Head of caudate nucleus (tissue), 42 donors: ENCODE results near the gene SPEN.

Experiments
- DNase-seq, 42 donors: peaks; one replicate each; pipeline versions ENCODE4 v3.0.0 to v3.0.0-alpha.2; 2020 to 2021; ENCODE audit warnings: mixed read lengths in 7 of 42
- intact Hi-C: fragments of 100-400 bp; cut with DNase I; formaldehyde crosslinking; loops from one replicate; pipeline ENCODE4 v1.15.0; 2022

The SPEN gene

DNA sequence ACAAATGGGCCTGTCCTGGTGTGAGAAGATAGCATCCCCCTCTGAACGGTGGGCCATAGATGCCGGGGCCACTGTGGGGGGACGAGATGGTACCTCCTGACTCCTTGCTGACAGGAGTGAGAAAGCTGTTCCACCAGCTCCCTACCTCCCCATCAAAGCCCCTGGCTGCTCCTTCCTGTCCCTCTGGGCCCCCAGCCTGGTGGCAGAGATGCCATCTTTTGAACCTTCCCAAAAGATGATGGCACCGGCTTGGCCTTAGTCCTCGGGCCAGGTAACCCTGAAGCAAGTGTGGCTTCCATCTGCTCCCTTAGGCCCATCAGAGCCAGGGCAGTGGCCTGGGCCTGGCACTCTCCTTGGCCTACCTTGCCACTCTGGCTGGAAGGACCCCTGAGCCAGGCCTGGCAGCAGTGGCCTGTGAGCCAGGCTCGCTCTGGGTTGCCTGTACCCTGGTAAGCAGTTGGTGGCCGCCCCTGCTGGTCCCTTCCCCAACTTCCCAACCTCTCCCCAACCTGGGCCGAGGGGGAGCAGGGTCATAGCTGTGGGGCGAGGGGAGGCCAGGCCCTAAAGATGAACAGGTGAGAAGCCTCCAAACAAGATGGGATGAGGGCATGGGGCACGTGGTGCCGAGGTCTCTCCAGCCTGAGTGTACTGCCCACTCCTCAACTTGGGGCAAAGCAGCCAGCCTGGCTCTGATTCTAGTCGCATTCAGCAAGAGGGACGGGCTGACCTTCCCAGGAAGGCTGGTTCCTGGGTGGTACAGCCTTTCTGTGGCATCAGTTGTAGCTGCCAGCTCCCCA is 93.7 kb downstream of the SPEN start:
- DNase-seq = peak in 5 of 42 donors; percentile 4 to 40 (median 26)
- intact Hi-C loops = no loop called here

DNA sequence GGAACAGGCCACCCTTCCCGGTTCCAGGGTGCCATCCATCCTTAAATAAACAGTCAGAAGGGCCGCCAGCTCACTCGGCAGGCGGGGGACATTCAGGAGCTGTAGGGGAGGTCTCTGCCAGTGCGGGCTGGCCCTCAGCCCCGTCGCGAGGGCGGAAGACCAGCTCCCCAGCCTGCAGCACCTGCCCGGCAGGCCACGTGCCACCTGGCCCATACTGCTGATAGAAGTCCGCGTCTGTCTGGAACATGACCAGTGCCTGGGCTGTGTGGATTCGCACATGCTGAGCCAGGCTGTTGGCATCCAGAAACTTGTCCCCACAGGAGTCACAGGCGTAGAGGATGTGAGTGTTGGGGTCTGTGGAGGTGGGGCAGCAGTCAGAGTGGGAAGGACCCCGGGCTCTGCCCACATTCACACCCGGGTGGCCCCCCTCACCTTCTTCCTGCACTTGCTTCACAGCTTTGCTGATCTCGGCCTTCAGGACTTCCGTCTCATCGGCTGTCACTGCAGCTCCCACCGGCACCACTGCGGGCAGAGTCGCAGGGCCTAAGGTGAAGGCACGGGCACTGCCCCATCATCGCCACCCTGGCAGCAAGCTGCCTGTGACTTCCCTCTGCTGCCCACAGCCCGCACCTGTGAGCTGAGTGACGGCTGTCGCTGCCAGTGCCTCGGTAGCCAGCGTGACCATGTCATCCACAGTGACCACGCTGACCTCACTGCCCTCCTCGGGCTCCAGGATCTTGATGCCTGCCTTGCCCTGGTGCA is 94.6 kb downstream of the SPEN start:
- DNase-seq = peak in 10 of 42 donors; percentile 3 to 45 (median 17)
- intact Hi-C loops = no loop called here

GRCh38 chr1:15942661-15943327 is 95.3 kb downstream of the SPEN start:
- DNase-seq = peak in 7 of 42 donors; percentile 5 to 26 (median 20)
- intact Hi-C loops = no loop called here

DNA sequence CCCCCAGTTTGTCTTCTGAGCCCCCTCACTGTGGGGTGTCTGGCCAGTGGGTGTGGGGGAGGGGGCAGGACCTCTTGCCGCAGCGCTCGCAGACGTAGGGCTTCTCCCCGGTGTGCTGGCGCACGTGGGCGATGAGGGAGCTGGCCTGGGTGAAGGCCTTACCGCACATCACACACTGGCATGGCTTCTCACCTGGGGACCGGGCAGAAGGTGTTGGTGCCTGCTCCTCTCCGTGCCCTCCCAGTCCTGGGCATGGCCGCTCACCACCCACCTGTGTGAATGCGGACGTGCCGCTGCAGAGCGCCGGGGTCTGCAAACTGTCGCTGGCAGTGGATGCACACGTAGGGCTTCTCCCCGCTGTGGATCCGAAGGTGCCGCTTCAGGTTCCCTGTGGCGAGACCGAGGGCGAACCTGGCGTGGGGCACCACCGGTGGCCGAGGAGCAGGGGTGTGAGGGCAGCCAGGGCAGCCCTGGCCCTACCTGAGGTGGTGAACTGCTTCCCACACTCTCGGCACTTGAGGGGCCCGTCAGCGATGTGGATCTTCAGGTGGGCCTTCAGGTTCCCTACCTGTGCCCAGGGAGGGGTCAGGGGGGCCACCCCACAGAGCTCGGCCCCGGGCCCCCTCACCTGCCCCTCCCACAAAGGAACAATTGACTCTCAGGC is 96.0 kb downstream of the SPEN start:
- DNase-seq = peak in 9 of 42 donors; percentile 0 to 40 (median 10)
- intact Hi-C loops = no loop called here

DNA sequence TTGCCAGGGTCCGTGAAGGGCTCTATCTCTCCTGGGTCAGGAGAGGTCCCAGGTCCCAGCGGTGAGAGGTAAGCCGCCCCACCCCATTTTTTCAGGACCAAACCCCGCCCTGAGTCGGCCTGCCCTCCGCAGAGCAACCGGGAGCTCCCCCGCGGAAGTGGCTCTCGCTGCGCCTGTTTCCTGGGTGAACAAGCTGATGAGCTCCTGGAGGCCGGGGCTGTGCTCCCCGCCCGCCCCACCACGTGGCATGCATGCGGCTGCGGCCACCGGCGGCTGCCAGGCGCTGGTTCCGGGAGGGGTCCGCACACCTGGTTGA is 96.4 kb downstream of the SPEN start:
- DNase-seq = peak in 4 of 42 donors; percentile 6 to 22 (median 6)
- intact Hi-C loops = no loop called here

GRCh38 chr1:15944308-15945010 is 97.0 kb downstream of the SPEN start:
- peak in 7 of 42 donors; percentile 9 to 43 (median 16) for DNase-seq
- intact Hi-C loops = no loop called here

- intact Hi-C loops = no loop called here
- peak in 8 of 42 donors; percentile 4 to 42 (median 16) for DNase-seq
These were observed 97.7 kb downstream of the SPEN start for GRCh38 chr1:15945011-15945831.

GRCh38 chr1:15945832-15946448 is 98.4 kb downstream of the SPEN start:
- peak in 4 of 42 donors; percentile 4 to 31 (median 16) for DNase-seq
- intact Hi-C loops = no loop called here

- intact Hi-C loops = no loop called here
These were observed 99.3 kb downstream of the SPEN start for GRCh38 chr1:15946571-15947381.

DNA sequence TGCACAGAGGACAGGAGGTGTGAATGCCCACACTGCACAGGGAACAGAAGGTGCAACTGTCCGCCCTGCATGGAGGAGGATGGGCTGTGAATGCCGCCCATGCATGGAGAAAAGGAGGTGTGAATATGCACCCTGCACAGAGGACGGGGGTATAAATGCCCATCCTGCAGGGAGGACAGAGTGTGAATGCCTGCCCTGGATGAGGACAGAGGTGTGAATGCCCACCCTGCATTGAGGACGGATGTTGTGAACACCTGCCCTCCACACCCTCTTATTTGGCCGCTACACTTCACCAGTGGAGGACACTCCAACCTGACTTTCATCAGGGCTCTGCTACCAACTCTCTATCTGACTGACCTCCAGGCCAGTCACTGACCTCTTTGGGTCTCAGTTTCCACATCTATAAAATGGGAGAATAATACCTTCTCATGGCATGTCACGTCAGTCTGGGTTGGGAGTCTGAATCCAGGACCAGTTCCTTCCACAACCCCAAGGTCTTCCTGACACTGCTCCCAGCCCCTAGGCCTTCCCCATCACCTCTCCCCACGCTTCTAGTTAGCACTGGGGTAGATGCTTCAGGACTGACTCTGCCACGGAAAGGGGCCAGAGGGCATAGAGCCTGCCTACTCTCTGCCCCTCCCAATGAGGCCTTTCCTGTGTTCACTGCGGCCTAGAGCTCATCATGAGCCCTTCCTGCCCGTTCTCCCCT is 100.0 kb downstream of the SPEN start:
- intact Hi-C loops = no loop called here
- DNase-seq = peak in 3 of 42 donors; percentile 2 to 19 (median 17)

More at GRCh38 chr1:15946571-15947381, 99.3 kb downstream of the SPEN start:
- peak in 6 of 42 donors; percentile 5 to 40 (median 24) for DNase-seq

- DNase-seq = peak in 4 of 42 donors; percentile 8 to 41 (median 20)
- intact Hi-C loops = no loop called here
These were observed 100.6 kb downstream of the SPEN start for GRCh38 chr1:15948091-15948591.

DNA sequence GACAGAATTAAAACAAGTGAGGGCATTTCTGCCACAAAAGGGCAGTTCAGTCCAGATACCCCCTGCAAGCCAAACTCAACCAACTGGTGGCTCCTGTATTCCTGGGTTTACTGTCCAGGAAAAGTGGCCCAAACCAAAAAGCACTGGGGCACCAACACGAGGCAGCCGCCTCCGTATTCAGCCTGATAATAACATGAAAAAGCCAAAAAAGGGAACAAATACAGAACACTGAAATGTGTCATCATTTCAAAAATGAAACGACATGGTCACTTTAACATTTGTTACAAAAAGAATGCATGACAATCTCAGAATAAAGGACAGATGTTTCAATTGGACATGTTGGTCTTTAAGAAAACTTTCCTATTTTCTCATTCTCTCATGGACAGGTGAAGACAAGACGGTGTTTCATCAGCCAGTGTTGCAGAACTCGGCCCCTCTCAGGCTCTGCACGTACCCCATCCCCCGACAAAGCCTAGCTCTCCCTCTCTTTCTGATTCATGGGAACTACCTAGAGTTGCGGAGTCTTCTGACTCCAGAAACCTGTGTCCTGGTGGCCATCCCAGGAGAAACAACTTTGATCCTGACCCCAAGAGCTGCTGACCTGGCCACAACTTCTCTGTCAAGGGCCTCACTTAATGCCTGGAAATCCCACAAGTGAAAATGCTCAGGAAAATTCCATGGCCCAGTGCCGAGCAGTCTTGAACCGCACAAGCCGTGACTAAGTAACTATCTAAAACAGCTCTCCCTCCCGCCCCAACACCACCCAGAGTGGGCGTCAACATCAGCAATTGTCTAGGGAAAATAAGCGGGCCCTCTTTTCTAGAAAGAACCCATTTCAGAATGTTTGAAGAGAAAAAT is 101.3 kb downstream of the SPEN start:
- DNase-seq = peak in 34 of 42 donors; percentile 31 to 83 (median 57)
- intact Hi-C loops = no loop called here

GRCh38 chr1:15949453-15950245 is 102.1 kb downstream of the SPEN start:
- intact Hi-C loops = no loop called here

GRCh38 chr1:15950302-15950701 is 102.8 kb downstream of the SPEN start:
- intact Hi-C loops = no loop called here
- peak in 4 of 42 donors; percentile 2 to 26 (median 6) for DNase-seq

More at GRCh38 chr1:15949453-15950245, 102.1 kb downstream of the SPEN start:
- DNase-seq = peak; percentile 41 to 84 (median 64)
